Esophagus muscularis mucosa (tissue), 4 donors: ENCODE results near the gene TAS1R1.

Source experiments
- CTCF ChIP-seq, 3 experiments: fragments of 200-600 bp in 2 of 3; fragments of 450-650 bp in 1 of 3; sonication (generic) in 2 of 3; IDR thresholded peaks; one replicate each; pipeline ENCODE4 v1.5.1; 2017 to 2019; ENCODE audit warnings: antibody characterized with exemption in 3 of 3, mild to moderate bottlenecking in 2 of 3, moderate library complexity in 1 of 3
- EP300 ChIP-seq: sonication (generic); formaldehyde crosslinking; IDR thresholded peaks from one replicate; pipeline ENCODE4 v1.6.1; 2017; ENCODE audit warnings: antibody characterized with exemption
- POLR2A ChIP-seq: fragments of 450-650 bp; IDR thresholded peaks from one replicate; pipeline ENCODE4 v1.6.1; 2017; ENCODE audit warnings: antibody characterized with exemption, moderate library complexity, mild to moderate bottlenecking, low read depth

- TF ChIP-seq POLR2A (no peak), EP300 (no peak), CTCF (IDR thresholded peaks at IDR 0.05) (no peak)
Measured at GRCh38 chr1:6627031-6627430, 71.9 kb downstream of the TAS1R1 start.
